ENCODE data around the gene PKD2. TPM values are rescaled to one million over a fixed set of nuclear protein-coding genes. Genes with fewer than 3 reads are reported as not detected.

The PKD2 gene
- total RNA-seq, 1 experiment from 2014 or later, result 38.4 TPM

DNA sequence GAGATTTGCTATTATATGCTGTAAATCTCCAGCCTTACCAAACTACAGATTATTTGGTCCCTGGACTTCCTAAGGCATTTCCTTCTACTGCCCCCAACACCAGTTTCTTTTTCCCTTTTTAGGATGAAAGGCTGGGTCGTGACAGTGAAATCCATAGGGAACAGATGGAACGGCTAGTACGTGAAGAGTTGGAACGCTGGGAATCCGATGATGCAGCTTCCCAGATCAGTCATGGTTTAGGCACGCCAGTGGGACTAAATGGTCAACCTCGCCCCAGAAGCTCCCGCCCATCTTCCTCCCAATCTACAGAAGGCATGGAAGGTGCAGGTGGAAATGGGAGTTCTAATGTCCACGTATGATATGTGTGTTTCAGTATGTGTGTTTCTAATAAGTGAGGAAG lies 67.9 kb downstream of the PKD2 start:
- Histone ChIP-seq H4K8ac (replicated peaks; ENCODE audit: insufficient read length, low read depth, low read length) (no peak overlapping the region), H3K14ac (ENCODE audit: insufficient read depth, low read length) (no peak overlapping the region), H3K23me2 (ENCODE audit: insufficient read length, low read depth, low read length, poor library complexity, severe bottlenecking) (no peaks in the 10 kb centered on the region), H4K91ac (ENCODE audit: insufficient read length, low read depth, low read length) (no peak overlapping the region), H2AFZ (ENCODE audit: low read length) (no peak overlapping the region), H3K27me3 (ENCODE audit: insufficient read depth, low read length) (no peaks in the 10 kb centered on the region), H2BK20ac (ENCODE audit: low read depth, low read length, poor library complexity, severe bottlenecking) (no peak overlapping the region), H3K79me2 (ENCODE audit: insufficient read depth, low read length) (no peaks in the 10 kb centered on the region), H3K4me1 (ENCODE audit: insufficient read depth, low read length) (no peaks in the 10 kb centered on the region), H3K4me2 (ENCODE audit: insufficient read depth, insufficient read length, low read length) (no peak overlapping the region), H2BK5ac (ENCODE audit: insufficient read length, low read length) (no peak overlapping the region), H3K56ac (ENCODE audit: insufficient read length, low read depth, low read length) (no peak overlapping the region), H4K20me1 (ENCODE audit: control insufficient read depth, insufficient read depth, insufficient read length) (no peaks in the 10 kb centered on the region), H2BK15ac (ENCODE audit: low read depth, low read length) (no peak overlapping the region), H3K9me3 (ENCODE audit: control insufficient read depth, low read depth, low read length) (no peaks in the 10 kb centered on the region), H3K27ac (ENCODE audit: insufficient read length, low read depth, low read length) (no peak overlapping the region), H3K4ac (ENCODE audit: low read depth, low read length) (no peak overlapping the region), H2AK5ac (ENCODE audit: insufficient read length, low read length) (no peak overlapping the region), H3T11ph (ENCODE audit: low read length) (no peak overlapping the region), H2BK120ac (ENCODE audit: low read depth, low read length, poor library complexity, severe bottlenecking) (no peak overlapping the region), H2BK12ac (ENCODE audit: insufficient read length, low read depth, low read length) (no peak overlapping the region), H3K9ac (ENCODE audit: extremely low read depth, insufficient read length, low read length) (no peak overlapping the region), H3K79me1 (ENCODE audit: insufficient read depth, low read depth, low read length, poor library complexity, severe bottlenecking) (no peaks in the 10 kb centered on the region), H4K5ac (ENCODE audit: insufficient read length, low read depth, low read length) (no peak overlapping the region), H3K23ac (ENCODE audit: insufficient read length, low read depth, low read length) (no peak overlapping the region), H3K18ac (ENCODE audit: insufficient read length, low read depth, low read length) (no peak overlapping the region)
- Mint-ChIP-seq H3K36me3 (ENCODE audit: insufficient read depth in 1 of 3, low read depth in 3 of 3) (peaks cover 24 to 55% (median 45%) of the 10 kb centered on the region in 3 experiments), H3K27me3 (ENCODE audit: low read depth) (no peaks in the 10 kb centered on the region), H3K4me1 (peaks cover 0 to 5% of the 10 kb centered on the region in 2 experiments; a peak in 2 of 4 replicates), H3K27ac (no peak overlapping the region), H3K9me3 (no peaks in the 10 kb centered on the region; a peak in 1 of 5 replicates), H3K4me3 (no peak overlapping the region)
- no peak for DNase-seq
- TF ChIP-seq, protein P1, sequence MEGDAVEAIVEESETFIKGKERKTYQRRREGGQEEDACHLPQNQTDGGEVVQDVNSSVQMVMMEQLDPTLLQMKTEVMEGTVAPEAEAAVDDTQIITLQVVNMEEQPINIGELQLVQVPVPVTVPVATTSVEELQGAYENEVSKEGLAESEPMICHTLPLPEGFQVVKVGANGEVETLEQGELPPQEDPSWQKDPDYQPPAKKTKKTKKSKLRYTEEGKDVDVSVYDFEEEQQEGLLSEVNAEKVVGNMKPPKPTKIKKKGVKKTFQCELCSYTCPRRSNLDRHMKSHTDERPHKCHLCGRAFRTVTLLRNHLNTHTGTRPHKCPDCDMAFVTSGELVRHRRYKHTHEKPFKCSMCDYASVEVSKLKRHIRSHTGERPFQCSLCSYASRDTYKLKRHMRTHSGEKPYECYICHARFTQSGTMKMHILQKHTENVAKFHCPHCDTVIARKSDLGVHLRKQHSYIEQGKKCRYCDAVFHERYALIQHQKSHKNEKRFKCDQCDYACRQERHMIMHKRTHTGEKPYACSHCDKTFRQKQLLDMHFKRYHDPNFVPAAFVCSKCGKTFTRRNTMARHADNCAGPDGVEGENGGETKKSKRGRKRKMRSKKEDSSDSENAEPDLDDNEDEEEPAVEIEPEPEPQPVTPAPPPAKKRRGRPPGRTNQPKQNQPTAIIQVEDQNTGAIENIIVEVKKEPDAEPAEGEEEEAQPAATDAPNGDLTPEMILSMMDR (conservative IDR thresholded peaks at IDR 0.05), result no peak
- no CpG with 5 or more reads among the region's 9 CpGs for WGBS (ENCODE audit: extremely low coverage, insufficient read length, low lambda C conversion rate)
